HEK293T (cell line): ENCODE results near the gene CAPZB.

Source experiments
- ARNT ChIP-seq: fragments of 450-650 bp; IDR thresholded peaks from 2 replicates; pipeline ENCODE4 v1.6.1; 2017; ENCODE audit warnings: mild to moderate bottlenecking
- BHLHE40 ChIP-seq: fragments of 450-650 bp; IDR thresholded peaks from 2 replicates; pipeline ENCODE4 v1.6.1; 2016; ENCODE audit warnings: mild to moderate bottlenecking, moderate library complexity, borderline replicate concordance
- CTBP1 ChIP-seq: fragments of 450-650 bp; IDR thresholded peaks from 2 replicates; pipeline ENCODE4 v1.6.1; 2016; ENCODE audit warnings: borderline replicate concordance
- ELF4 ChIP-seq: fragments of 450-650 bp; IDR thresholded peaks from 2 replicates; pipeline ENCODE4 v1.6.1; 2017; ENCODE audit warnings: antibody characterized with exemption
- FOXA1 ChIP-seq: fragments of 450-650 bp; IDR thresholded peaks from 2 replicates; pipeline ENCODE4 v1.6.1; 2016; ENCODE audit warnings: mild to moderate bottlenecking
- FOXK2 ChIP-seq: fragments of 450-650 bp; IDR thresholded peaks from 2 replicates; pipeline ENCODE4 v1.6.1; 2016; ENCODE audit warnings: mild to moderate bottlenecking
- FOXM1 ChIP-seq: fragments of 450-650 bp; IDR thresholded peaks from 2 replicates; pipeline ENCODE4 v1.6.1; 2017; ENCODE audit warnings: mild to moderate bottlenecking, borderline replicate concordance
- HDGF ChIP-seq: fragments of 450-650 bp; IDR thresholded peaks from 2 replicates; pipeline ENCODE4 v1.6.1; 2017; ENCODE audit warnings: antibody characterized with exemption, borderline replicate concordance
- NFRKB ChIP-seq: fragments of 450-650 bp; IDR thresholded peaks from 2 replicates; pipeline ENCODE4 v1.6.1; 2016; ENCODE audit warnings: mild to moderate bottlenecking, moderate library complexity
- PKNOX1 ChIP-seq: fragments of 450-650 bp; IDR thresholded peaks from 2 replicates; pipeline ENCODE4 v1.6.1; 2016
- SP1 ChIP-seq: fragments of 450-650 bp; IDR thresholded peaks from 2 replicates; pipeline ENCODE4 v1.6.1; 2017
- SUZ12 ChIP-seq: fragments of 450-650 bp; IDR thresholded peaks from 2 replicates; pipeline ENCODE4 v1.6.1; 2016; ENCODE audit warnings: mild to moderate bottlenecking

- TF ChIP-seq SUZ12 (no peak), SP1 (no peak), FOXA1 (no peak), PKNOX1 (no peak), FOXK2 (no peak), FOXM1 (no peak), HDGF (no peak), NFRKB (no peak), CTBP1 (no peak), ELF4 (no peak), ARNT (no peak), BHLHE40 (no peak)
Observed at GRCh38 chr1:19377812-19378718, 107.3 kb downstream of the CAPZB start.
